CD4-positive, alpha-beta T cell treated with Interleukin-4 for 1 hour (primary cell): Measurements from ENCODE around the gene RBBP5.

Experiments used
- DNase-seq, 2 donors: peaks; one replicate each; pipeline ENCODE4 v3.0.0-alpha.2; 2020 to 2022

The RBBP5 gene

GRCh38 chr1:205054013-205054412 lies 67.8 kb downstream of the RBBP5 start:
- no peak for DNase-seq

GRCh38 chr1:205053296-205053695 lies 68.5 kb downstream of the RBBP5 start:
- no peak for DNase-seq

GRCh38 chr1:205052690-205053089 lies 69.1 kb downstream of the RBBP5 start:
- no peak for DNase-seq

GRCh38 chr1:205049479-205049878 lies 72.3 kb downstream of the RBBP5 start:
- DNase-seq = no peak

- DNase-seq = no peak
These were observed 73.4 kb downstream of the RBBP5 start for GRCh38 chr1:205048382-205048781.

- DNase-seq = no peak
These were observed 74.0 kb downstream of the RBBP5 start for GRCh38 chr1:205047764-205048231.

GRCh38 chr1:205046870-205047269 lies 74.9 kb downstream of the RBBP5 start:
- no peak for DNase-seq

GRCh38 chr1:205045146-205045545 lies 76.6 kb downstream of the RBBP5 start:
- DNase-seq = no peak

- no peak for DNase-seq
These were observed 77.0 kb downstream of the RBBP5 start for GRCh38 chr1:205044741-205045140.

GRCh38 chr1:205043866-205044265 lies 77.9 kb downstream of the RBBP5 start:
- DNase-seq = no peak

- DNase-seq = no peak
These were observed 78.6 kb downstream of the RBBP5 start, which contains the start of gene CNTN2 for GRCh38 chr1:205042911-205043806. TSS of gene CNTN2 (plus strand) at chr1:205043212. CDS start at chr1:205053186, 9,974 bp downstream.

- no peak for DNase-seq
These were observed 79.5 kb downstream of the RBBP5 start for GRCh38 chr1:205041998-205042910.

- no peak for DNase-seq
These were observed 80.6 kb downstream of the RBBP5 start for GRCh38 chr1:205041001-205041715.

- no peak for DNase-seq
These were observed 83.5 kb downstream of the RBBP5 start for GRCh38 chr1:205038132-205038786.

GRCh38 chr1:205037539-205037938 lies 84.2 kb downstream of the RBBP5 start:
- DNase-seq = no peak
